Naive thymus-derived CD4-positive, alpha-beta T cell (primary cell): Measurements from ENCODE around the gene PPRC1. TPM values are rescaled to one million over a fixed set of nuclear protein-coding genes. Genes with fewer than 3 reads are reported as not detected.

Experiments
- ATAC-seq: fragments of 150-1000 bp; cut with Tn5 transposase; 2 replicates; pipeline ENCODE4 v1.10.0; 2021; ENCODE audit warnings: mild to moderate bottlenecking, moderate library complexity
- CTCF ChIA-PET: fragments of 350-600 bp; sonication (Branson Sonifier 250); formaldehyde crosslinking; loops from one replicate; lab custom pipeline; 2021; ENCODE audit warnings: antibody characterized with exemption; lab: Charles Lee
- POLR2A ChIA-PET: fragments of 350-600 bp; sonication (Branson Sonifier 250); formaldehyde crosslinking; loops from one replicate; lab custom pipeline; 2021; ENCODE audit warnings: antibody characterized with exemption, inconsistent platforms; lab: Charles Lee
- DNase-seq, 9 donors: peaks; one replicate each; pipeline versions ENCODE4 v3.0.0 to v3.0.0-alpha.2; 2020 to 2022; ENCODE audit warnings: mixed read lengths in 1 of 9
- H3K27ac ChIP-seq: one replicate; pipeline ENCODE4 v1.7.0; 2013; ENCODE audit warnings: mild to moderate bottlenecking, low read depth, low read length, moderate library complexity
- H3K27me3 ChIP-seq, 2 donors: one replicate each; pipeline ENCODE4 v1.7.0; 2013; ENCODE audit warnings: low read length in 2 of 2, mild to moderate bottlenecking in 2 of 2, moderate library complexity in 2 of 2; ENCODE audit not compliant: control insufficient read depth in 2 of 2, insufficient read depth in 2 of 2
- H3K36me3 ChIP-seq, 3 experiments: 1 replicate in 2 of 3; 2 replicates in 1 of 3; pipeline ENCODE4 v1.7.0; 2013; ENCODE audit warnings: low read length in 3 of 3, mild to moderate bottlenecking in 3 of 3, moderate library complexity in 1 of 3; ENCODE audit not compliant: insufficient read depth in 3 of 3, control insufficient read depth in 2 of 3
- H3K4me1 ChIP-seq, 2 donors: one replicate each; pipeline ENCODE4 v1.7.0; 2013; ENCODE audit warnings: low read length in 2 of 2, mild to moderate bottlenecking in 2 of 2, moderate library complexity in 1 of 2; ENCODE audit not compliant: control insufficient read depth in 2 of 2, insufficient read depth in 2 of 2
- H3K4me3 ChIP-seq: 2 replicates; pipeline ENCODE4 v1.7.0; 2013; ENCODE audit warnings: mild to moderate bottlenecking, low read length
- H3K9me3 ChIP-seq, 3 experiments: 1 replicate in 2 of 3; 2 replicates in 1 of 3; pipeline ENCODE4 v1.7.0; 2013; ENCODE audit warnings: low read length in 3 of 3; ENCODE audit not compliant: control insufficient read depth in 2 of 3
- H3K27ac Mint-ChIP-seq, 9 donors: one replicate each; pipeline ENCODE4 v1.8.0; 2020 to 2022; ENCODE audit warnings: mixed read lengths in 9 of 9, mild to moderate bottlenecking in 8 of 9, moderate library complexity in 5 of 9, inconsistent platforms in 2 of 9
- H3K27me3 Mint-ChIP-seq, 5 donors: one replicate each; pipeline ENCODE4 v1.8.0; 2021 to 2022; ENCODE audit warnings: mixed read lengths in 5 of 5, mild to moderate bottlenecking in 1 of 5
- H3K36me3 Mint-ChIP-seq, 5 donors: one replicate each; pipeline ENCODE4 v1.8.0; 2020 to 2022; ENCODE audit warnings: mixed read lengths in 5 of 5, mild to moderate bottlenecking in 3 of 5, inconsistent platforms in 1 of 5
- H3K4me1 Mint-ChIP-seq, 7 donors: one replicate each; pipeline ENCODE4 v1.8.0; 2020 to 2022; ENCODE audit warnings: mixed read lengths in 7 of 7, mild to moderate bottlenecking in 3 of 7, inconsistent platforms in 1 of 7
- H3K4me3 Mint-ChIP-seq, 10 donors: one replicate each; pipeline ENCODE4 v1.8.0; 2020 to 2022; ENCODE audit warnings: mild to moderate bottlenecking in 10 of 10, mixed read lengths in 10 of 10, moderate library complexity in 6 of 10, inconsistent platforms in 2 of 10
- H3K9me3 Mint-ChIP-seq, 11 donors: one replicate each; pipeline ENCODE4 v1.8.0; 2020 to 2022; ENCODE audit warnings: mixed read lengths in 11 of 11, mild to moderate bottlenecking in 4 of 11, inconsistent platforms in 1 of 11, moderate library complexity in 1 of 11
- intact Hi-C, 2 donors: fragments of 100-400 bp; cut with micrococcal nuclease; formaldehyde crosslinking; loops; one replicate each; pipeline ENCODE4 v1.15.1; 2023
- polyA plus RNA-seq, 2 donors: library from polyadenylated mRNA; unstranded; fragments of 300-500 nt; fragmentation: Illumina TruSeq; gene quantifications; one replicate each; pipeline ENCODE4 v1.2.3, GENCODE V29; 2021
- total RNA-seq, 6 experiments: library from RNA in 5 of 6; stranded (reverse) in 5 of 6; gene quantifications; 1 replicate in 5 of 6; 2 replicates in 1 of 6; pipeline ENCODE4 v1.2.3 and lab custom pipeline; 2021 to 2026

Gene PPRC1
- total and polyA plus RNA-seq, 7 experiments from 2014 or later, result 9.7 to 56.5 (median 35.7) TPM

GRCh38 chr10:102172288-102172687 lies 39.4 kb downstream of the PPRC1 start:
- Mint-ChIP-seq H3K9me3 (no peaks in the 10 kb centered on the region), H3K4me3 (peak overlapping the region in 1 of 10 donors; percentile 29), H3K4me1 (peaks cover 0 to 10% (median 8%) of the 10 kb centered on the region in 7 donors), H3K36me3 (no peaks in the 10 kb centered on the region), H3K27me3 (peaks cover 0 to 9% (median 0%) of the 10 kb centered on the region in 5 donors), H3K27ac (no peak overlapping the region)
- Histone ChIP-seq H3K27me3 (no peaks in the 10 kb centered on the region), H3K27ac (no peak overlapping the region), H3K4me3 (no peak overlapping the region), H3K4me1 (peaks cover 0 to 8% of the 10 kb centered on the region in 2 donors), H3K36me3 (no peaks in the 10 kb centered on the region), H3K9me3 (no peaks in the 10 kb centered on the region)
- POLR2A ChIA-PET, result no interaction called here
- CTCF ChIA-PET, result interaction anchor here (0.9 to 1.2 kb wide), 2 partner anchors 13 to 330 kb away, joined by 3 read pairs; no protein-coding TSS in a partner anchor
- no peak for ATAC-seq
- DNase-seq, result no peak
- intact Hi-C loops, result no loop called here

GRCh38 chr10:102175415-102175814 lies 42.6 kb downstream of the PPRC1 start:
- Mint-ChIP-seq H3K4me1 (peaks cover 0 to 3% (median 0%) of the 10 kb centered on the region in 7 donors), H3K4me3 (no peak overlapping the region), H3K27me3 (peaks cover 0 to 13% (median 4%) of the 10 kb centered on the region in 5 donors), H3K27ac (no peak overlapping the region), H3K9me3 (no peaks in the 10 kb centered on the region), H3K36me3 (no peaks in the 10 kb centered on the region)
- ChIA-PET POLR2A (no interaction called here), CTCF (no interaction called here)
- Histone ChIP-seq H3K27me3 (no peaks in the 10 kb centered on the region), H3K4me1 (no peaks in the 10 kb centered on the region), H3K4me3 (no peak overlapping the region), H3K9me3 (no peaks in the 10 kb centered on the region), H3K36me3 (no peaks in the 10 kb centered on the region), H3K27ac (no peak overlapping the region)
- intact Hi-C loops, result no loop called here
- DNase-seq (no peak), ATAC-seq (no peak)

GRCh38 chr10:102184606-102185005 lies 51.8 kb downstream of the PPRC1 start:
- DNase-seq (no peak), ATAC-seq (no peak)
- intact Hi-C loops, result loop anchor here in 1 of 2 donors (5.0 kb wide), 1 partner anchor 43 kb away; the partner anchor contains the start of gene ELOVL3
- Mint-ChIP-seq H3K9me3 (peaks cover 0 to 14% (median 4%) of the 10 kb centered on the region in 11 donors), H3K27me3 (no peaks in the 10 kb centered on the region), H3K36me3 (peaks cover 0 to 13% (median 0%) of the 10 kb centered on the region in 5 donors), H3K4me1 (peaks cover 10 to 18% (median 14%) of the 10 kb centered on the region in 7 donors), H3K4me3 (no peak overlapping the region), H3K27ac (no peak overlapping the region)
- CTCF ChIA-PET, result no interaction called here
- no peaks in the 10 kb centered on the region for H3K9me3 ChIP-seq
- H3K27ac ChIP-seq, result no peak overlapping the region
- no peaks in the 10 kb centered on the region for H3K27me3 ChIP-seq
- POLR2A ChIA-PET, result no interaction called here
- no peak overlapping the region for H3K4me3 ChIP-seq
- H3K36me3 ChIP-seq, result no peaks in the 10 kb centered on the region
- H3K4me1 ChIP-seq, result peaks cover 10 to 15% of the 10 kb centered on the region in 2 donors

- Mint-ChIP-seq H3K4me3 (no peak overlapping the region), H3K27ac (no peak overlapping the region), H3K9me3 (peaks cover 0 to 14% (median 4%) of the 10 kb centered on the region in 11 donors), H3K4me1 (peaks cover 11 to 18% (median 15%) of the 10 kb centered on the region in 7 donors), H3K27me3 (no peaks in the 10 kb centered on the region), H3K36me3 (peaks cover 0 to 13% (median 0%) of the 10 kb centered on the region in 5 donors)
- POLR2A ChIA-PET, result no interaction called here
- Histone ChIP-seq H3K4me1 (peaks cover 10 to 20% of the 10 kb centered on the region in 2 donors), H3K36me3 (no peaks in the 10 kb centered on the region), H3K27me3 (no peaks in the 10 kb centered on the region), H3K4me3 (no peak overlapping the region), H3K9me3 (no peaks in the 10 kb centered on the region), H3K27ac (no peak overlapping the region)
- intact Hi-C loops, result loop anchor here in 1 of 2 donors (5.0 kb wide), 1 partner anchor 42 kb away; the partner anchor contains the start of gene ELOVL3
- DNase-seq (no peak), ATAC-seq (no peak)
- CTCF ChIA-PET, result interaction anchor here (0.5 to 0.9 kb wide), 3 partner anchors 13 to 26 kb away, joined by 3 read pairs; no protein-coding TSS in a partner anchor
These were observed 52.4 kb downstream of the PPRC1 start for GRCh38 chr10:102185272-102185671.

- peaks cover 0 to 13% (median 0%) of the 10 kb centered on the region in 5 donors for H3K36me3 Mint-ChIP-seq
These were observed 53.1 kb downstream of the PPRC1 start for GRCh38 chr10:102185811-102186527.

GRCh38 chr10:102188298-102188940 lies 55.6 kb downstream of the PPRC1 start:
- Mint-ChIP-seq H3K4me3 (peak overlapping the region in 2 of 10 donors; percentile 26 to 66), H3K4me1 (peaks cover 11 to 18% (median 15%) of the 10 kb centered on the region in 7 donors), H3K27ac (peak overlapping the region in 6 of 9 donors; percentile 82 to 92 (median 88)), H3K27me3 (no peaks in the 10 kb centered on the region), H3K36me3 (peaks cover 0 to 24% (median 0%) of the 10 kb centered on the region in 5 donors), H3K9me3 (peaks cover 0 to 32% (median 9%) of the 10 kb centered on the region in 11 donors)
- no peak overlapping the region for H3K4me3 ChIP-seq
- POLR2A ChIA-PET, result no interaction called here
- no peak overlapping the region for H3K27ac ChIP-seq
- CTCF ChIA-PET, result interaction anchor here (1.0 kb wide), 1 partner anchor 164 kb away, joined by 3 read pairs; no protein-coding TSS in a partner anchor
- H3K4me1 ChIP-seq, result peaks cover 10 to 20% of the 10 kb centered on the region in 2 donors
- no peaks in the 10 kb centered on the region for H3K9me3 ChIP-seq
- no peaks in the 10 kb centered on the region for H3K27me3 ChIP-seq
- H3K36me3 ChIP-seq, result no peaks in the 10 kb centered on the region
- intact Hi-C loops, result loop anchor here in 1 of 2 donors (5.0 kb wide), 1 partner anchor 39 kb away; the partner anchor contains the start of gene ELOVL3
- DNase-seq (no peak), ATAC-seq (no peak)

More at GRCh38 chr10:102185811-102186527, 53.1 kb downstream of the PPRC1 start:
- no peaks in the 10 kb centered on the region for H3K27me3 ChIP-seq
- no peak overlapping the region for H3K4me3 ChIP-seq
- peaks cover 10 to 20% of the 10 kb centered on the region in 2 donors for H3K4me1 ChIP-seq
- H3K4me3 Mint-ChIP-seq, result no peak overlapping the region
- H3K27ac Mint-ChIP-seq, result peak overlapping the region in 1 of 9 donors; percentile 60
- ChIA-PET CTCF (interaction anchor here (0.9 kb wide), 1 partner anchor 27 kb away, joined by 3 read pairs; no protein-coding TSS in a partner anchor), POLR2A (no interaction called here)
- no peak overlapping the region for H3K27ac ChIP-seq
- DNase-seq, result no peak
- no peaks in the 10 kb centered on the region for H3K27me3 Mint-ChIP-seq
- no peaks in the 10 kb centered on the region for H3K9me3 ChIP-seq
- H3K4me1 Mint-ChIP-seq, result peaks cover 11 to 18% (median 15%) of the 10 kb centered on the region in 7 donors
- intact Hi-C loops, result loop anchor here in 1 of 2 donors (5.0 kb wide), 1 partner anchor 41 kb away; the partner anchor contains the start of gene ELOVL3
- H3K36me3 ChIP-seq, result no peaks in the 10 kb centered on the region
- ATAC-seq, result no peak
- H3K9me3 Mint-ChIP-seq, result peaks cover 0 to 14% (median 4%) of the 10 kb centered on the region in 11 donors
